D721Med (cell line): ENCODE results near the gene FAS.

Source experiments
- DNase-seq: peaks from one replicate; pipeline ENCODE4 v3.0.0; 2011; ENCODE audit warnings: low spot score; ENCODE audit not compliant: insufficient read length
- FAIRE-seq: peaks from 2 replicates; lab custom pipeline; 2011; peaks lifted over from hg19 to GRCh38; lab: Jason Lieb, UNC
- CTCF ChIP-seq: IDR thresholded peaks from 2 replicates; pipeline ENCODE4 v1.5.1; 2012; ENCODE audit warnings: mild to moderate bottlenecking, control low read depth; ENCODE audit not compliant: insufficient read depth; ENCODE audit errors: missing control alignments

Gene FAS

GRCh38 chr10:88949912-88950837, 40.4 kb upstream of the FAS start:
- FAIRE-seq, result no peak

GRCh38 chr10:88952647-88953111, 37.9 kb upstream of the FAS start, which contains the start of gene ACTA2:
TSS of gene ACTA2 (minus strand) at chr10:88952773. CDS start at chr10:88948930, 3,843 bp downstream.
- no peak for DNase-seq
- no peak for FAIRE-seq
- no peak for TF ChIP-seq CTCF

More at GRCh38 chr10:88949912-88950837, 40.4 kb upstream of the FAS start:
- DNase-seq, result no peak
- TF ChIP-seq CTCF, result no peak

GRCh38 chr10:88953662-88954061, 36.9 kb upstream of the FAS start:
- TF ChIP-seq CTCF, result no peak
- DNase-seq (no peak), FAIRE-seq (no peak)

- no peak for TF ChIP-seq CTCF
- DNase-seq (no peak), FAIRE-seq (no peak)
Measured at GRCh38 chr10:88954458-88955083, 36.0 kb upstream of the FAS start.

- FAIRE-seq, result no peak
- no peak for TF ChIP-seq CTCF
- no peak for DNase-seq
Measured at GRCh38 chr10:88957381-88957780, 33.2 kb upstream of the FAS start.

GRCh38 chr10:88958721-88959120, 31.9 kb upstream of the FAS start:
- TF ChIP-seq CTCF, result no peak
- FAIRE-seq, result no peak
- DNase-seq, result no peak
